ENCODE measurements around the gene TNFRSF14.
A peak's percentile ranks its signal among the peaks of the same experiment; 100 is the strongest.

TNFRSF14 gene

DNA sequence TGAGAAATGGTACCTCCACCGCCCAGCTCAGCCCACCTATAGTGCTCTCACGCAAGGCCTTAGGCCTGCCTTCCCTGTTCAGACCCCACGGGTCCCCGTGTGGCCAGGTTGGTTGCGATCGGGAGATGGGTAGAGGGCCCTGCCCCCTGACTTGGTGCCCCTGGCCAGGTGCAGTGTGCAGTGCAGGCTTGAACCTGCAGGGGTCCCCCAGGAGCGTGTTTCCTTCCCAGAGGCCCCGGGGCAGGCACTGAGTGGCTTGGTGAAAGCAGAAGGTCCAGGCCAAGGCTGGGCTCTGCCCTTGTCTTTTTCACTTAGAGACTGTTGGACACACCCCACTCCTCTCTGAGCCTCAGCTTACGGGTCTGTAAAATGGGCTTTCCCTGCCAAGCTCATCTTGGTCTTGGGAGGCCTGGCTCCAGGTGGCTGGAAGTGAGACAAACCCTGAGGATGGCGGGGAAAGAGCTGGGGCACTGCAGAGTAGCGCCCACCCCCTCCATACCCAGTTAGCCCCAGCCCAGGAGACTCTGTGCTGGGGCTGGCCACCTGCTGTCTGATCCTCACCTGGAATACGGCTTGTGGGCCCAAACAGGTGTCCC is 16.8 kb upstream of the TNFRSF14 start:
- Histone ChIP-seq H3K27me3 (ENCODE audit: insufficient read depth, poor library complexity, severe bottlenecking) (peaks cover 19% of the 10 kb centered on the region), H3K27ac (replicated peaks) (no peak overlapping the region), H3K4me3 (replicated peaks; ENCODE audit: insufficient read depth, low read length) (no peak overlapping the region)
- no peak for TF ChIP-seq POLR2AphosphoS5 (IDR thresholded peaks at IDR 0.05; ENCODE audit: low read depth)
- TF ChIP-seq, protein P1, sequence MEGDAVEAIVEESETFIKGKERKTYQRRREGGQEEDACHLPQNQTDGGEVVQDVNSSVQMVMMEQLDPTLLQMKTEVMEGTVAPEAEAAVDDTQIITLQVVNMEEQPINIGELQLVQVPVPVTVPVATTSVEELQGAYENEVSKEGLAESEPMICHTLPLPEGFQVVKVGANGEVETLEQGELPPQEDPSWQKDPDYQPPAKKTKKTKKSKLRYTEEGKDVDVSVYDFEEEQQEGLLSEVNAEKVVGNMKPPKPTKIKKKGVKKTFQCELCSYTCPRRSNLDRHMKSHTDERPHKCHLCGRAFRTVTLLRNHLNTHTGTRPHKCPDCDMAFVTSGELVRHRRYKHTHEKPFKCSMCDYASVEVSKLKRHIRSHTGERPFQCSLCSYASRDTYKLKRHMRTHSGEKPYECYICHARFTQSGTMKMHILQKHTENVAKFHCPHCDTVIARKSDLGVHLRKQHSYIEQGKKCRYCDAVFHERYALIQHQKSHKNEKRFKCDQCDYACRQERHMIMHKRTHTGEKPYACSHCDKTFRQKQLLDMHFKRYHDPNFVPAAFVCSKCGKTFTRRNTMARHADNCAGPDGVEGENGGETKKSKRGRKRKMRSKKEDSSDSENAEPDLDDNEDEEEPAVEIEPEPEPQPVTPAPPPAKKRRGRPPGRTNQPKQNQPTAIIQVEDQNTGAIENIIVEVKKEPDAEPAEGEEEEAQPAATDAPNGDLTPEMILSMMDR (IDR thresholded peaks at IDR 0.05; ENCODE audit: insufficient read depth, low read length) = no peak
- TF ChIP-seq, protein P2, sequence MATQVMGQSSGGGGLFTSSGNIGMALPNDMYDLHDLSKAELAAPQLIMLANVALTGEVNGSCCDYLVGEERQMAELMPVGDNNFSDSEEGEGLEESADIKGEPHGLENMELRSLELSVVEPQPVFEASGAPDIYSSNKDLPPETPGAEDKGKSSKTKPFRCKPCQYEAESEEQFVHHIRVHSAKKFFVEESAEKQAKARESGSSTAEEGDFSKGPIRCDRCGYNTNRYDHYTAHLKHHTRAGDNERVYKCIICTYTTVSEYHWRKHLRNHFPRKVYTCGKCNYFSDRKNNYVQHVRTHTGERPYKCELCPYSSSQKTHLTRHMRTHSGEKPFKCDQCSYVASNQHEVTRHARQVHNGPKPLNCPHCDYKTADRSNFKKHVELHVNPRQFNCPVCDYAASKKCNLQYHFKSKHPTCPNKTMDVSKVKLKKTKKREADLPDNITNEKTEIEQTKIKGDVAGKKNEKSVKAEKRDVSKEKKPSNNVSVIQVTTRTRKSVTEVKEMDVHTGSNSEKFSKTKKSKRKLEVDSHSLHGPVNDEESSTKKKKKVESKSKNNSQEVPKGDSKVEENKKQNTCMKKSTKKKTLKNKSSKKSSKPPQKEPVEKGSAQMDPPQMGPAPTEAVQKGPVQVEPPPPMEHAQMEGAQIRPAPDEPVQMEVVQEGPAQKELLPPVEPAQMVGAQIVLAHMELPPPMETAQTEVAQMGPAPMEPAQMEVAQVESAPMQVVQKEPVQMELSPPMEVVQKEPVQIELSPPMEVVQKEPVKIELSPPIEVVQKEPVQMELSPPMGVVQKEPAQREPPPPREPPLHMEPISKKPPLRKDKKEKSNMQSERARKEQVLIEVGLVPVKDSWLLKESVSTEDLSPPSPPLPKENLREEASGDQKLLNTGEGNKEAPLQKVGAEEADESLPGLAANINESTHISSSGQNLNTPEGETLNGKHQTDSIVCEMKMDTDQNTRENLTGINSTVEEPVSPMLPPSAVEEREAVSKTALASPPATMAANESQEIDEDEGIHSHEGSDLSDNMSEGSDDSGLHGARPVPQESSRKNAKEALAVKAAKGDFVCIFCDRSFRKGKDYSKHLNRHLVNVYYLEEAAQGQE (IDR thresholded peaks at IDR 0.05; ENCODE audit: insufficient replicate concordance, low read depth) = no peak
- TF ChIP-seq GABPA (IDR thresholded peaks at IDR 0.05; ENCODE audit: low read depth) = no peak
- no peak for TF ChIP-seq SPI1 (IDR thresholded peaks at IDR 0.05; ENCODE audit: borderline replicate concordance, low read depth)
- peak in 1 of 2 experiments; percentile 52 for DNase-seq (ENCODE audit: low read depth in 1 of 2, low spot score in 1 of 2)

DNA sequence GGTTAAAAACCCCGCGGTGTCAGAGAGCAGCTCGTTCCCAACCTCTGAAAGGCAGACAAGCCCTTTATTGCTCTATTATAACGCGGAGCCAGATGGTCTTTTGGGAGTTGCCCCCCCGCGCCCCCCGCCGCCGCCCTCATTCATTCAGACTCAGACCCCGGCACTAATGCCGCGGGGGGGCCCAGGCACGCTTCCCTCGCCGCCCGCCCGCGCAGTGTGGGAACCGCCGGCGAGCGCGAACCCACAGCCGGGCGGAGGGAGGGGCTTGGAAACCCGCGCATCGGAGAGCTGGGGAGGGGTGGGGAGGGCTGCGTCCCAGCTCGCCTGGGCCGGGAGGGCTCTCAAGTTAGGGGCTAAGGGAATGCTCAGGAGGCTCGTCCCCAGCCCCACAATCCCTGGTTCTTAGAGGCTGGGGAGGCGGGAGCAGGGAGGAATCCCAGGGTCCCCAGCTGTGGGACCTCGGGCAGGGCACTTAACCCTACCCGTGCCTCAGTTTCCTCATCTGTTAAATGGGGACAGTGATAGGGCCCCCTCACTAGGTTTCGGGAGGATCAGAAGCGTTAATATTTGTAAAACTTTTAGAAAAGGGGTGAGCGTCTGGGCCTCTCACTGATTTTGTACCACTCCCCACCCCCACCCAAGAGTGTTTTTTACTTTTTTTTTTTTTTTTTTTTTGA is 15.2 kb upstream of the TNFRSF14 start:
- no peak overlapping the region for H3K4me3 ChIP-seq (replicated peaks; ENCODE audit: insufficient read depth, low read length)
- TF ChIP-seq SPI1 (IDR thresholded peaks at IDR 0.05; ENCODE audit: borderline replicate concordance, low read depth) (no peak), POLR2AphosphoS5 (IDR thresholded peaks at IDR 0.05; ENCODE audit: low read depth) (no peak), GABPA (IDR thresholded peaks at IDR 0.05; ENCODE audit: low read depth) (no peak)
- TF ChIP-seq, protein P1 (IDR thresholded peaks at IDR 0.05; ENCODE audit: insufficient read depth, low read length) = no peak
- TF ChIP-seq, protein P2 (IDR thresholded peaks at IDR 0.05; ENCODE audit: insufficient replicate concordance, low read depth) = no peak
- no peak overlapping the region for H3K27ac ChIP-seq (replicated peaks)
- H3K27me3 ChIP-seq (ENCODE audit: insufficient read depth, poor library complexity, severe bottlenecking) = peaks cover 11% of the 10 kb centered on the region
- DNase-seq (ENCODE audit: low read depth in 1 of 2, low spot score in 1 of 2) = no peak

DNA sequence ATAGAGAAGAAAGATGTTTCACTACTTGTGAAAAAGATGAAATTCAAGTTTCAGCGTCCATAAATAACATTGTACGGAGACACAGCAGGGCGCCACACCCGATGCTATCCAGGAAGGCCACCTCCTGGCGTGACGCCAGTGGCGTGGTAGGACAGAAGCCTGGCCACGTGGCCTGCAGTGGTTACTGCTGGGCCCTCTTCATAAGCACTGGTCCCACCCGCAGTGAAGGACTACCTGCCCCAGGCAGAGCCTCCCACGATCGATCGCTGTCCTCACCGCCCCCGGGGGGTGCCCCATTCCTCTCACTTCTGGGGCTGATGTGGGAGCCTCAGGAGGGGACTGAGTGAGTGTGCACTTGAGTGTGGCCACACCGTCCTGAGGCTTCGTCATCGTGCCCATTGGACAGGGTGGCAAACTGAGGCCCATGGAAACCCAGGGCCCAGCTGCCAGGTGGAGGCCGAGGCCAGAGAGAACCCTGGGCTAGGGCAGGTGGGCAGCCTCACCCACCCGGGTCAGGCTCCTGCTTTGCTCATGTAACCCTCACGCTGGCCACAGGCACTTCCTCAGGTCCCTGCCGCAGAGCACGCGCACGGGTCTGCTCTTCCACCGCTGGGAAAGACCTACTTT is 14.4 kb upstream of the TNFRSF14 start:
- TF ChIP-seq, protein P1 (IDR thresholded peaks at IDR 0.05; ENCODE audit: insufficient read depth, low read length) = no peak
- no peak for TF ChIP-seq SPI1 (IDR thresholded peaks at IDR 0.05; ENCODE audit: borderline replicate concordance, low read depth)
- TF ChIP-seq, protein P2 (IDR thresholded peaks at IDR 0.05; ENCODE audit: insufficient replicate concordance, low read depth) = no peak
- no peak for TF ChIP-seq GABPA (IDR thresholded peaks at IDR 0.05; ENCODE audit: low read depth)
- no peak for TF ChIP-seq POLR2AphosphoS5 (IDR thresholded peaks at IDR 0.05; ENCODE audit: low read depth)
- Histone ChIP-seq H3K4me3 (replicated peaks; ENCODE audit: insufficient read depth, low read length) (no peak overlapping the region), H3K27ac (replicated peaks) (no peak overlapping the region), H3K27me3 (ENCODE audit: insufficient read depth, poor library complexity, severe bottlenecking) (peaks cover 3% of the 10 kb centered on the region)
- no peak for DNase-seq (ENCODE audit: low read depth in 1 of 2, low spot score in 1 of 2)

Measured in HL-60 (cell line).